Immature natural killer cell (primary cell): ENCODE data around the gene ACER3. TPM values are rescaled to one million over a fixed set of nuclear protein-coding genes. Genes with fewer than 3 reads are reported as not detected.
"Not testable (repeated sequence)": the region's sequence is repeated elsewhere in the genome, so short reads cannot be mapped to it uniquely, and the experiment has no call there.

Source experiments
- DNase-seq, 3 donors: peaks; one replicate each; pipeline ENCODE4 v3.0.0; 2022; ENCODE audit warnings: mixed read lengths in 1 of 3
- H3K27ac Mint-ChIP-seq, 6 donors: one replicate each; pipeline ENCODE4 v1.8.0; 2020; ENCODE audit warnings: mixed read lengths in 6 of 6, mild to moderate bottlenecking in 5 of 6, inconsistent platforms in 4 of 6, moderate library complexity in 3 of 6
- H3K27me3 Mint-ChIP-seq, 3 donors: one replicate each; pipeline ENCODE4 v1.8.0; 2020 to 2021; ENCODE audit warnings: low read depth in 3 of 3, mild to moderate bottlenecking in 3 of 3, mixed read lengths in 3 of 3, moderate library complexity in 3 of 3, inconsistent platforms in 1 of 3
- H3K36me3 Mint-ChIP-seq, 3 donors: one replicate each; pipeline ENCODE4 v1.8.0; 2020; ENCODE audit warnings: mixed read lengths in 3 of 3, inconsistent platforms in 2 of 3, mild to moderate bottlenecking in 2 of 3
- H3K4me1 Mint-ChIP-seq, 2 donors: one replicate each; pipeline ENCODE4 v1.8.0; 2020; ENCODE audit warnings: inconsistent platforms in 2 of 2, mild to moderate bottlenecking in 2 of 2, mixed read lengths in 2 of 2, moderate library complexity in 1 of 2
- H3K4me3 Mint-ChIP-seq, 5 donors: one replicate each; pipeline ENCODE4 v1.8.0; 2020; ENCODE audit warnings: mild to moderate bottlenecking in 5 of 5, mixed read lengths in 5 of 5, inconsistent platforms in 3 of 5, moderate library complexity in 3 of 5
- H3K9me3 Mint-ChIP-seq, 6 donors: one replicate each; pipeline ENCODE4 v1.8.0; 2020; ENCODE audit warnings: mild to moderate bottlenecking in 6 of 6, mixed read lengths in 6 of 6, inconsistent platforms in 4 of 6, moderate library complexity in 3 of 6
- polyA plus RNA-seq, 3 donors: library from polyadenylated mRNA; unstranded; fragments of 300-500 nt; fragmentation: Illumina TruSeq; gene quantifications; one replicate each; pipeline ENCODE4 v1.2.3, GENCODE V29; 2021

ACER3 gene
- polyA plus RNA-seq, 3 donors from 2014 or later: 3.3 to 8.4 (median 5.3) TPM

DNA sequence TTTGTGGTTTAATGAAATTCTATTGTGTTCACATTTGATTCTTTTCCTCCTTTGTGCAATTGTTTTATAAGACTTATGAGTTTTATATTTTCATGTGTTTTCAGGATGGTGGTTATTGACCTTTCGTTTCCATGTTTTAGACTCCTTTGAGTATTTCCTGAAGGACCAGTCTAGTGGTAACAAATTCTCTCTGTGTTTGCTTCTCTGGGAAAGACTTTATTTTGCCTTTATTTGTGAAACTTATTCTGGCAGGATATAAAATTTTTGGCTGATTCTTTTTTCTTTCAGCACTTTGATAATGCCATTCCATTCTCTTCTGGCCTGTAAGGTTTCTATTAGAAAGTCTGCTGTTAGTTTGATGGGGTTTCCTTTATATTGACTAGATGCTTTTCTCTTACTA, 83.5 kb downstream of the ACER3 start:
- peaks cover 8 to 12% of the 10 kb centered on the region in 2 donors for H3K4me1 Mint-ChIP-seq
- no peak overlapping the region for H3K4me3 Mint-ChIP-seq
- H3K27ac Mint-ChIP-seq: no peak overlapping the region
- peaks cover 7 to 20% (median 13%) of the 10 kb centered on the region in 6 donors for H3K9me3 Mint-ChIP-seq
- H3K36me3 Mint-ChIP-seq: peaks cover 12 to 26% (median 23%) of the 10 kb centered on the region in 3 donors
- H3K27me3 Mint-ChIP-seq: peaks cover 0 to 1% (median 0%) of the 10 kb centered on the region in 3 donors
- DNase-seq: no peak

DNA sequence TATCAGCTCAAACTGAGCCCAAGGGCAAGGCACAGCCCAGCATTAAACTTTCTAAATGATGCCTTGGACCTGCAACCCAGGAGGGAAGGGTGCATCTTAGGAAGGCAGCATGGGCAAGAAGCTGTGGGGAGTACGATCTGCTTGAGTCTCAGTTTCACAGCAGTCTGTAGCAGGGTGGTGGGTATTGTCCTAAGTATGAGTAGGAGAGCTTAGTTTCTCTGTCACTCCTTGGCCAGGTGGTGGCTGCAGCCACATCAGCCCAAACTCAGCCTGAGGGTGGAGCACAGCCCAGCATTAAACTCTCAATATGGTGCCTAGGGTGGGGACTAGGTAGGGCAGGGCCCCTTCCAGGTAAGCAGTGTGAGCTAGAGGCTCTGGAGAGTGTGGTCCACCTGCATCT, 85.5 kb downstream of the ACER3 start:
- DNase-seq: no peak
- Mint-ChIP-seq H3K4me1 (peaks cover 8 to 12% of the 10 kb centered on the region in 2 donors), H3K27me3 (no peaks in the 10 kb centered on the region), H3K36me3 (peaks cover 12 to 26% (median 23%) of the 10 kb centered on the region in 3 donors), H3K9me3 (peaks cover 7 to 20% (median 13%) of the 10 kb centered on the region in 6 donors), H3K27ac (no peak overlapping the region), H3K4me3 (no peak overlapping the region)

DNA sequence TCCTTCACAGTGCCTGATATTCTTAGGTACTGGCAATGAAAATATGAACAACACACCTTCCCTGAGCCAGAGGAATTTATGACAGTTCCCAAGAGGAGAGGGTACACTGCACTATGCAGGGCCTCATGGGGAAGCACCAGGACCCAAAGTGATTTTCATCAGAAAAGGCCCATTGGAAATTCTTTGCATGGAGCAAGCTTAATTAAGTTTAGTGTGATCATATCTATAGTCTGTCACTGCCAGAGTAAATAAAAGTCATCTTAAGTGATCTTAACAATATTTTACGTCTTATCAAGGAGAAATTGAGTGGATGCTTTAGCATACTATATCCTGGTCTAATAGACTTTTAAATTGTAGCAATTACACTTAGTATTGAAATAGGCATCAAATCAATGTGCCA, 86.5 kb downstream of the ACER3 start:
- H3K9me3 Mint-ChIP-seq: peaks cover 7 to 20% (median 13%) of the 10 kb centered on the region in 6 donors
- peaks cover 12 to 26% (median 23%) of the 10 kb centered on the region in 3 donors for H3K36me3 Mint-ChIP-seq
- no peak overlapping the region for H3K27ac Mint-ChIP-seq
- DNase-seq: no peak
- H3K27me3 Mint-ChIP-seq: no peaks in the 10 kb centered on the region
- peaks cover 8 to 12% of the 10 kb centered on the region in 2 donors for H3K4me1 Mint-ChIP-seq
- no peak overlapping the region for H3K4me3 Mint-ChIP-seq

DNA sequence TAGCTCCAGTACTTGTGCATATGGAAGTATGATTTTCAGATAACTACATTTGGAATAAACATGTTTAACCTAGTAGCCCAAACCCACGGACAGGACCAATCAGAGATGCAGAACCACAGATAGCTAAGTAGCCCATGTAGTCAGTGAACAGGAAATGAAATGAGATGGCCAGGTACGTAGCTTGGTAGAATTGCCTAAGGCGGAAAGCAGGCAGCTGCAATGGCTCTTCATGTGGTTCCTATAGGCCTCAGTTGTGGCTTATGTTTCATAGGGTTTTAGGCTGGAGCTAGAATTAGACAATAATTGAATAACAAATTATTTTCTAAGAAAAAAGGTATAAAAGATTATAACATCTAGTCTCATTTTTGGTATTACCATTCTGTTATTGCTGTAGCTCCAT, 87.1 kb downstream of the ACER3 start:
- H3K27ac Mint-ChIP-seq: no peak overlapping the region
- peaks cover 7 to 20% (median 13%) of the 10 kb centered on the region in 6 donors for H3K9me3 Mint-ChIP-seq
- H3K4me1 Mint-ChIP-seq: peaks cover 8 to 12% of the 10 kb centered on the region in 2 donors
- H3K27me3 Mint-ChIP-seq: no peaks in the 10 kb centered on the region
- no peak for DNase-seq
- no peak overlapping the region for H3K4me3 Mint-ChIP-seq
- H3K36me3 Mint-ChIP-seq: peaks cover 12 to 22% (median 19%) of the 10 kb centered on the region in 3 donors

DNA sequence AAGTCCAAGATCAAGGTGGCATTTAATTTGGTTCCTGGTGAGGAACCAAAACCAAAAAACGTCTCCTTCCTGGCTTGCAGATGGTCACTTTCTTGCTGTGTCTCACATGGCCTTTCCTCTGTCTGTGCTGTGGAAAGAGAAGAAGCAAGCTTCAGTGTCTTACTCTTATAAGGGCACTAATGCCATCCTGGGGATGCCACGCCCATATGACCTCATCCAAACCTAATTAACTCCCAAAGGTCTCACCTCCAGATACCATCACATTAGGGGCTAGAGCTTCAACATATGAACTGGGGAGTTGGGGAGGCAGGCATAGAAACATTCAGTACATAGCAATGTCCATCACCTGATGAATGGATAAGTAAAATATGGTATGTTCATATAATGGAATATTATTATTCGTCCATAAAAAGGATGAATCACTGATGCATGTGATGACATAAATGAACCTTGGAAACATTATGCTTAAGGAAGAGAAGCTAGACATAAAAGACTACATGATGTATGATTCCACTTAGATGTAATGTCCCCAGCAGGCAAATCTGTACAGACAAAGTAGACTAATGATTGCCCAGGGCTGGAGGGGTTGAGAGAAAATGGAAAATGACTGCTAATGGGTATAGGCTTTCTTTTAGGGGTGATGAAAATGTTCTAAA, 94.9 kb downstream of the ACER3 start:
- H3K4me3 Mint-ChIP-seq: no peak overlapping the region
- peaks cover 0 to 2% (median 0%) of the 10 kb centered on the region in 3 donors for H3K27me3 Mint-ChIP-seq
- no peak overlapping the region for H3K27ac Mint-ChIP-seq
- DNase-seq: no peak
- peaks cover 7 to 11% (median 10%) of the 10 kb centered on the region in 3 donors for H3K36me3 Mint-ChIP-seq
- no peaks in the 10 kb centered on the region for H3K9me3 Mint-ChIP-seq
- no peaks in the 10 kb centered on the region for H3K4me1 Mint-ChIP-seq

- H3K4me3 Mint-ChIP-seq: no peak overlapping the region
- peaks cover 0 to 5% (median 0%) of the 10 kb centered on the region in 6 donors for H3K9me3 Mint-ChIP-seq
- DNase-seq: no peak
- H3K4me1 Mint-ChIP-seq: peaks cover 5 to 11% of the 10 kb centered on the region in 2 donors
- H3K27ac Mint-ChIP-seq: no peak overlapping the region
- H3K36me3 Mint-ChIP-seq: peaks cover 20 to 34% (median 30%) of the 10 kb centered on the region in 3 donors
- H3K27me3 Mint-ChIP-seq: no peaks in the 10 kb centered on the region
Observed at GRCh38 chr11:76962583-76963416, 102.1 kb downstream of the ACER3 start.

GRCh38 chr11:76963417-76964168, 102.9 kb downstream of the ACER3 start:
- Mint-ChIP-seq H3K4me1 (peaks cover 5 to 11% of the 10 kb centered on the region in 2 donors), H3K36me3 (peaks cover 20 to 34% (median 30%) of the 10 kb centered on the region in 3 donors)
- not testable (repeated sequence) for DNase-seq, H3K9me3 Mint-ChIP-seq, H3K27me3 Mint-ChIP-seq, H3K27ac Mint-ChIP-seq, H3K4me3 Mint-ChIP-seq

DNA sequence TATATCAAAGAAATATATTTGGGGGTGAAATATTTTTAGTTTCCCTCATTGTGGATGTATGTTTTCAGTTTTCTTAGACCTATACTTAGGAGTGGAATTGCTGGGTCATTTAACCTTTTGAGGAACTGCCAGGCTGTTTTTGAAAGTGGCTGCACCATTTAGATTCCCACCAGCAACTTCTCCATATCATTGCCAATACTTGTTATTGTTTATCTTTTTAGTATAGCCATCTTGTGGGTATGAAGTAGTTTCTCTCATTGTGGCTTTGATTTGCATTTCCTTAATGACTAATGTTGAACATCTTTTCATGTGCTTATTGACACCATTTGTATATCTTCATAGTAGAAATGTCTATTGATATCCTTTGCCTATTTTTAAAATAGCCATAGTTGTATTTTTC, 111.3 kb downstream of the ACER3 start:
- Mint-ChIP-seq H3K4me1 (no peaks in the 10 kb centered on the region), H3K4me3 (no peak overlapping the region), H3K36me3 (peaks cover 4 to 9% (median 8%) of the 10 kb centered on the region in 3 donors), H3K27me3 (peaks cover 0 to 6% (median 0%) of the 10 kb centered on the region in 3 donors), H3K9me3 (peaks cover 0 to 16% (median 7%) of the 10 kb centered on the region in 6 donors), H3K27ac (no peak overlapping the region)
- no peak for DNase-seq

DNA sequence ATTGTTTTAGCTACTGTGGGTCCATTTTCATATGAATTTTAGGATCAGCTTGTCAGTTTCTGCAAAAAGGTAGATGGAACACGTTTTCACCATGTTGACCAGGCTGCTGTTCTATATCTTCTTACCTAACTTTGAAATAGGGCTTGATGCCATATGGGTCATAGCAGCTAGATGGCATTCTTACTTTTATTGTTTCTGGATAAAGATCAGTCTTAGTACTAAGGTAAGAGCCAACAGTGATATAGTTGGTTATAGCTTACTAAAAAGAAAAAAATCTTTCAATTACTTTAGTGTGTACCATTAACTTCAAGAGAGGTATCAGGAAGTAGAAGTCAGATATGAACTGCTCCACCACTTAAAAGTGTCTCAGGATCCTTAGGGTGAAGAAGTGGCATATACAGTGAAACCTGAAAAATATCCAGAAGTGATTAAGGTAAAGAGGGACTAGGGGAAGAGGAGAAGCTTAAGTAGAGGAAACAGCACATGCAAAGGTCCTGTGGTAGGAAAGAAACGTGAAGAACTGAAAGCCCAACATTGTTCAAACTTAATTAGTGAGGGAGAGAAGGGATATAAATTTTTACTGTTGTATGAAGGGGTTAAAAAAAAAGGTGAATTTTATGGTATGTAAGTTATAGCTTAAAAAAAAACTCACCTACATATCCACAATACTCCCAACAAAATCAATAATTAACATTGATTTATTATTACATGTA, 113.6 kb downstream of the ACER3 start:
- peaks cover 4 to 13% (median 11%) of the 10 kb centered on the region in 3 donors for H3K36me3 Mint-ChIP-seq
- DNase-seq: no peak
- peaks cover 0 to 16% (median 7%) of the 10 kb centered on the region in 6 donors for H3K9me3 Mint-ChIP-seq
- no peak overlapping the region for H3K27ac Mint-ChIP-seq
- H3K27me3 Mint-ChIP-seq: peaks cover 0 to 4% (median 0%) of the 10 kb centered on the region in 3 donors
- H3K4me3 Mint-ChIP-seq: no peak overlapping the region
- no peaks in the 10 kb centered on the region for H3K4me1 Mint-ChIP-seq

DNA sequence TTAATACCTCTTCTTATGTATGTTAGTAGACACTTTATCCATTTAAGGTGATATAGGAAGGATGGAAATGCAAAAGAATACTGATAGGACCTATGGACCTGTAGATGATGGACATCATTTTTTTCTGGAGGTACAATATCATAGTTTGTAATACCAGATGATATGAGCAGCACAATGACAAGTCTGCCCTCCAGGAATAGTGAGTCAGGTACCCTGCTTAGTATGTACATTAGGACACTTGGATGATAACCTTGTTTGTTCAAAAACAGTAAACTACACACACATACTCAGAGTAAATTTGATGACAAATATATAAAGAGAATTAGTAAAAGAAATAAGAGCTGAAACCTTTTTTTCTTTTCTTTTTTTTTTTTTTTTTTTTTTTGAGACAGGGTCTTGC, 114.8 kb downstream of the ACER3 start:
- no peaks in the 10 kb centered on the region for H3K4me1 Mint-ChIP-seq
- peaks cover 0 to 4% (median 0%) of the 10 kb centered on the region in 3 donors for H3K27me3 Mint-ChIP-seq
- H3K9me3 Mint-ChIP-seq: peaks cover 0 to 16% (median 6%) of the 10 kb centered on the region in 6 donors
- H3K27ac Mint-ChIP-seq: no peak overlapping the region
- no peak for DNase-seq
- H3K36me3 Mint-ChIP-seq: peaks cover 4 to 13% (median 11%) of the 10 kb centered on the region in 3 donors
- no peak overlapping the region for H3K4me3 Mint-ChIP-seq

GRCh38 chr11:76977791-76978190, 117.1 kb downstream of the ACER3 start:
- DNase-seq: no peak
- Mint-ChIP-seq H3K27ac (no peak overlapping the region), H3K27me3 (peaks cover 0 to 3% (median 0%) of the 10 kb centered on the region in 3 donors), H3K4me1 (no peaks in the 10 kb centered on the region), H3K36me3 (peaks cover 0 to 4% (median 4%) of the 10 kb centered on the region in 3 donors), H3K4me3 (no peak overlapping the region), H3K9me3 (peaks cover 0 to 2% (median 0%) of the 10 kb centered on the region in 6 donors)

DNA sequence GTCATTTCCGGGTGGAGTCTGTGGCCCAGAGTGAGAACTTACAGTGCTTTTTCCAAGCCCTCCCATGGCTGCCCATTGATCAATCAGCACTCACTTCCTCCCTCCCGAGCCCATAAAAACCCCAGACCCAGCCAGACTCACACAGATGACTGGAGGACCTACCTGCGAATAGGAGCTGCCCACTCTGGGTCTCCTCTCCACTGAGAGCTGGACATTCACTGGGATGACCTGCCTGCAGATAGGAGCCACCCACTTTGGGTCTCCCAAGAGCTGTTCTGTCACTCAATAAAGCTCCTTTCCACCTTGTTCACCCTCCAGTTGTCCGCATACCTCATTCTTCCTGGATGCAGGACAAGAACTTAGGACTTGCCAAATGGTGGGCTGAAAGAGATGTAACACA, 117.5 kb downstream of the ACER3 start:
- Mint-ChIP-seq H3K4me1 (no peaks in the 10 kb centered on the region), H3K27ac (no peak overlapping the region), H3K4me3 (no peak overlapping the region), H3K36me3 (peaks cover 0 to 4% (median 3%) of the 10 kb centered on the region in 3 donors), H3K9me3 (peaks cover 0 to 2% (median 0%) of the 10 kb centered on the region in 6 donors), H3K27me3 (peaks cover 0 to 2% (median 0%) of the 10 kb centered on the region in 3 donors)
- DNase-seq: no peak

- Mint-ChIP-seq H3K27ac (no peak overlapping the region), H3K9me3 (peaks cover 0 to 2% (median 0%) of the 10 kb centered on the region in 6 donors), H3K4me1 (no peaks in the 10 kb centered on the region), H3K36me3 (peaks cover 0 to 4% (median 3%) of the 10 kb centered on the region in 3 donors), H3K4me3 (no peak overlapping the region), H3K27me3 (no peaks in the 10 kb centered on the region)
- DNase-seq: no peak
Observed at GRCh38 chr11:76978818-76979217, 118.1 kb downstream of the ACER3 start.
